ENCODE results near the gene CCND2. TPM values are rescaled to one million over a fixed set of nuclear protein-coding genes. Genes with fewer than 3 reads are reported as not detected.

CCND2 gene
- total RNA-seq, 3 donors from 2014 or later, result 43.3 to 72.8 (median 53.7) TPM

DNA sequence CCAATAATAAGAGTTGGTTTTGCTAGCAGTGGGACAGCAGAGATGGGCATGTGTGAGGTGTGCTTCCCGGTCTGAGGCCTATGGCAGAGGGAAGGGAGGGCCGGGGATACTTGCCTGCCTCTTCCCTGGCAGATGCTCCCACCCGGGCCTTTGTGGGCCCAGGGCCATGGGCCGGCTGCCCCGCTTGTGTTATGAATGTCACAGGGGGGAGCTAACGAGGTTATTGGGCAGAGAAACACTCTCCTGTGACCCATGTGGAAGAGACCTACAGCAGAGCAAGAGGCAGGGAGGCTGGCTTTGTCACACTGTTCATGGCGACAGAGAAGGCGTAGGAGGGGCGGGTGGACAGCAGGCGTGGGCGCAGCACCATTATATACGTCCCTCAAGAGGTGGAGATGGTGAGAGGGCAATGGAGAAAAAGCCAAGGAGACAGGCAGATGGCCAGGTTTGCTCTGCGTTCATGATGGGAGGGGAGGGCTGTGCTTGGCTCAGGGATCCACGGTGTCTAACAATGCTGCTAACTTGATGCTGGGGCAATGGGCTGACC, 13.3 kb downstream of the CCND2 start:
- intact Hi-C loops (cut with DNase I; ENCODE audit: low total_unique reads), result loop anchor here (10.0 kb wide), 1 partner anchor 402 kb away; no protein-coding TSS in a partner anchor
- H3K36me3 ChIP-seq, result no peaks in the 10 kb centered on the region
- no peaks in the 10 kb centered on the region for H3K4me1 ChIP-seq
- H3K9me3 ChIP-seq, result no peaks in the 10 kb centered on the region
- DNase-seq (ENCODE audit: low spot score in 2 of 2), result no peak
- TF ChIP-seq CTCF (IDR thresholded peaks at IDR 0.05) (no peak), POLR2A (IDR thresholded peaks at IDR 0.05) (no peak), POLR2AphosphoS5 (IDR thresholded peaks at IDR 0.05) (no peak)
- no peak overlapping the region for H3K4me3 ChIP-seq
- H3K27me3 ChIP-seq, result peaks cover 0 to 5% of the 10 kb centered on the region in 2 donors
- peak overlapping the region in 1 of 2 donors; percentile 32 for H3K27ac ChIP-seq

DNA sequence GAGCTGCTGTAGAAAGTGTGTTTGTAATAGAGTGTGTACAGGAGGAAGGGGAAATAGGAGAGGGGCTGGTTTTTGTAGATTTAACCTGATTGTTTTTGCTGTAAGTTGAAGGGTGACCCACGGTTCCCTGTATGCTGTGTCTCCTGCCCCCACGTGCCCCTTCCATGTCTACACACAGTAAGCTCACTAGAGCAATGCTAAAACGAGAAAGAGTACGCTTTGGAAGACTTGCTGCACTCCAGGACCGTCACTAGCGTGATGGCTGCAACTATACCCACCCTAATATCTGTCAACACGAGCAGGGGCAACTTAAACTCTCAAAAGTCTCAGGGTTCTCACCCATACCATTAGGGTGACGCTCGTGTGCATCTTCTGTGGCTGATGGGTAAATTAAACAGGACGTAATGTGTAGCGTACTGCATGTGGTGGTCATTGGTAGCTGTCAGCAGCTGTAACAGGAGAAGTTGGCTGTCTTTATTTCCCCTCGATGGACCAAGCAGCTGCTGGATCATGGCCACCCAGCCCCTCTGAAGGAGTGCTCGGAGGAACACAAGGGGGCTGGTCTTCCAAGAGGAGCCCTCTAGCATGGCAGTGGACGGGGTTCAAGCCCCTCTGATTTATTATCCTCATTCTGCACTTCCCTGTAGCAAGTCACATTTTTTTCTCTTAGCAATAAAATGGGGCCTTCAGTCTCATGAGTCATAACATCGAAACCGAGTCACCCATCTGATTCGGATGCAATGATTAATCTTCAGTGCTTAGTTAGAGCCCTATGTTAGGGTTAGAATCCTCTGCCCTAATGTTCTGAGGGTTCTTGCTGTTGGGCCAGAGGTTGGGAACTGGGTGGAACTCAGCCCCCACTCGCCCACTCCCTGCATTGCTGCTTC, 14.0 kb downstream of the CCND2 start:
- peak overlapping the region in 1 of 2 donors; percentile 32 for H3K27ac ChIP-seq
- no peaks in the 10 kb centered on the region for H3K9me3 ChIP-seq
- H3K4me1 ChIP-seq, result no peaks in the 10 kb centered on the region
- no peak for DNase-seq (ENCODE audit: low spot score in 2 of 2)
- intact Hi-C loops (cut with DNase I; ENCODE audit: low total_unique reads), result loop anchor here (10.0 kb wide), 1 partner anchor 403 kb away; no protein-coding TSS in a partner anchor
- no peak overlapping the region for H3K4me3 ChIP-seq
- TF ChIP-seq POLR2AphosphoS5 (IDR thresholded peaks at IDR 0.05) (no peak), CTCF (IDR thresholded peaks at IDR 0.05) (no peak)
- peaks cover 0 to 5% of the 10 kb centered on the region in 2 donors for H3K27me3 ChIP-seq
- no peaks in the 10 kb centered on the region for H3K36me3 ChIP-seq

GRCh38 chr12:4288296-4289131, 15.0 kb downstream of the CCND2 start:
- Histone ChIP-seq H3K4me1 (no peaks in the 10 kb centered on the region), H3K4me3 (no peak overlapping the region), H3K9me3 (no peaks in the 10 kb centered on the region), H3K27ac (peak overlapping the region in 1 of 2 donors; percentile 57), H3K27me3 (peaks cover 0 to 5% of the 10 kb centered on the region in 2 donors), H3K36me3 (no peaks in the 10 kb centered on the region)
- intact Hi-C loops (cut with DNase I; ENCODE audit: low total_unique reads), result loop anchor here (10.0 kb wide), 1 partner anchor 404 kb away; no protein-coding TSS in a partner anchor
- DNase-seq (ENCODE audit: low spot score in 2 of 2), result no peak
- TF ChIP-seq POLR2AphosphoS5 (IDR thresholded peaks at IDR 0.05) (no peak), CTCF (IDR thresholded peaks at IDR 0.05) (no peak), POLR2A (IDR thresholded peaks at IDR 0.05) (no peak)

DNA sequence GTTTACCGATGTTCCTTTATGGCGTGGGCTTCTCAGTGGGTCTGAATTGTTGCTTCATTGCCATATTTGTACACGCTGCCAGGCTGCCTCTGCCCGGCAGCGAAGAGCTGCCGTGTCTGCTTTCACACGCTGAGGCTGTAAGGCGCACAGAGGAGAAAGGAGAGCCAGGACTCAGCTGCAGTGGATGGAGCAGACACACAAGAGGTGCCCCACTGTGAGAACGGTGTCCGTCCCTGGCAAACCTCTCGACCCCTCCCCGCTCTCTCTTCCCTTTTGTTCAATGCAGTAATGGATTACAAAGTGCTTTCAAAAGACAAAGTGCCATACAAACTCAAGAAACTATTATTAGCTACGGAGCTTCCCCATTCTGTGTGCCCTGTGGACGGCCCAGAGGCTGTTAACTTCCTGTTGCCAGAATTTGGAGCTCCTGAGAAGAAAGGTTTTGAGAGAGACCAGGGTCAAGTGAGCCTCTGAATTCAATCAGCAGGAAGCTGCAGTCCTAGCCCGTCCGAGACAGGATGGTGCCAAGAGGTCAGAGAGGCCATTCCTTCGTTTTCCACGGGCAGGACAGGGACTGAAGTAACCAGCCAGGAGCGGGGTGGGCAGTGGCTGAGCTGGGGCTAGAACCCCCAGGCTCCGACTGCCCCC, 15.8 kb downstream of the CCND2 start:
- Histone ChIP-seq H3K9me3 (no peaks in the 10 kb centered on the region), H3K36me3 (no peaks in the 10 kb centered on the region), H3K4me1 (no peaks in the 10 kb centered on the region), H3K27ac (peak overlapping the region in 1 of 2 donors; percentile 57), H3K27me3 (peaks cover 0 to 5% of the 10 kb centered on the region in 2 donors), H3K4me3 (peak overlapping the region in 2 of 3 donors; percentile 0 to 13)
- intact Hi-C loops (cut with DNase I; ENCODE audit: low total_unique reads), result loop anchor here (10.0 kb wide), 1 partner anchor 405 kb away; no protein-coding TSS in a partner anchor
- TF ChIP-seq CTCF (IDR thresholded peaks at IDR 0.05), result no peak
- TF ChIP-seq POLR2AphosphoS5 (IDR thresholded peaks at IDR 0.05), result no peak
- no peak for TF ChIP-seq POLR2A (IDR thresholded peaks at IDR 0.05)
- DNase-seq (ENCODE audit: low spot score in 2 of 2), result no peak

All from breast epithelium (tissue), 4 donors.